GM21723 (cell line): ENCODE results near the gene WDR88.
"Not testable (repeated sequence)": the region's sequence is repeated elsewhere in the genome, so short reads cannot be mapped to it uniquely, and the experiment has no call there.

Source experiments
- ATAC-seq: cut with Tn5 transposase; IDR thresholded peaks from one replicate; pipeline ENCODE4 v1.9.1; 2021; ENCODE audit warnings: mild to moderate bottlenecking, moderate library complexity; ENCODE audit not compliant: unreplicated experiment

WDR88 gene

GRCh38 chr19:33168528-33168927 is 36.6 kb downstream of the WDR88 start:
- ATAC-seq = no peak

GRCh38 chr19:33171222-33171795 is 39.4 kb downstream of the WDR88 start:
- no peak for ATAC-seq

- ATAC-seq = no peak
These were observed 40.0 kb downstream of the WDR88 start for GRCh38 chr19:33171916-33172359.

- no peak for ATAC-seq
These were observed 42.3 kb downstream of the WDR88 start for GRCh38 chr19:33174186-33174585.

GRCh38 chr19:33175156-33175782 is 43.4 kb downstream of the WDR88 start:
- no peak for ATAC-seq

GRCh38 chr19:33175886-33176669 is 44.2 kb downstream of the WDR88 start:
- ATAC-seq = peak; percentile 13

GRCh38 chr19:33176670-33177416 is 44.9 kb downstream of the WDR88 start:
- ATAC-seq = peak; percentile 84

- peak; percentile 16 for ATAC-seq
These were observed 45.6 kb downstream of the WDR88 start for GRCh38 chr19:33177417-33177979.

- ATAC-seq = no peak
These were observed 54.7 kb downstream of the WDR88 start for GRCh38 chr19:33186431-33187182.

GRCh38 chr19:33187183-33187540 is 55.2 kb downstream of the WDR88 start:
- ATAC-seq = no peak

- ATAC-seq = no peak
These were observed 57.5 kb downstream of the WDR88 start for GRCh38 chr19:33189453-33189852.

GRCh38 chr19:33191092-33191491 is 59.2 kb downstream of the WDR88 start:
- not testable (repeated sequence) for ATAC-seq

- no peak for ATAC-seq
These were observed 59.6 kb downstream of the WDR88 start for GRCh38 chr19:33191501-33191900.

- no peak for ATAC-seq
These were observed 60.1 kb downstream of the WDR88 start for GRCh38 chr19:33192010-33192409.

- no peak for ATAC-seq
These were observed 61.5 kb downstream of the WDR88 start for GRCh38 chr19:33193269-33193864.

GRCh38 chr19:33193865-33194362 is 62.0 kb downstream of the WDR88 start, which contains the start of gene LRP3:
TSS of gene LRP3 (plus strand) at chr19:33194330. CDS start at chr19:33194786, 456 bp downstream.
- no peak for ATAC-seq

GRCh38 chr19:33194532-33194885 is 62.6 kb downstream of the WDR88 start:
- ATAC-seq = no peak

- ATAC-seq = no peak
These were observed 63.2 kb downstream of the WDR88 start for GRCh38 chr19:33194886-33195644.
